A673 (cell line): ENCODE measurements around the gene STPG1. TPM values are rescaled to one million over a fixed set of nuclear protein-coding genes. Genes with fewer than 3 reads are reported as not detected.

Experiments
- BruUV-seq: library from RNA; stranded (reverse); fragments of 400-500 nt; replicated peaks from 2 replicates; lab custom pipeline; 2021; lab: Mats Ljungman, UMichigan
- CTCF ChIA-PET: fragments of 300-600 bp; sonication (Branson Sonifier 250); formaldehyde crosslinking; loops from one replicate; lab custom pipeline; 2022; ENCODE audit warnings: antibody characterized with exemption; lab: Charles Lee
- POLR2A ChIA-PET: fragments of 300-600 bp; sonication (Branson Sonifier 250); formaldehyde crosslinking; loops from one replicate; lab custom pipeline; 2022; ENCODE audit warnings: antibody characterized with exemption; ENCODE audit not compliant: low non-redundant PET; lab: Charles Lee
- DNase-seq: peaks from one replicate; pipeline ENCODE4 v3.0.0-alpha.2; 2015; ENCODE audit warnings: low spot score
- H3K27ac ChIP-seq: fragments of 200-600 bp; sonication (generic); 2 replicates; pipeline ENCODE4 v1.5.1; 2016; ENCODE audit warnings: mixed run types, low read depth, mild to moderate bottlenecking, mixed read lengths, antibody characterized with exemption, low read length; ENCODE audit not compliant: poor library complexity, severe bottlenecking
- H3K27me3 ChIP-seq: fragments of 200-600 bp; sonication (generic); replicated peaks from 2 replicates; pipeline ENCODE4 v1.6.1; 2017; ENCODE audit warnings: mixed run types, low read depth, mild to moderate bottlenecking, mixed read lengths, antibody characterized with exemption, low read length; ENCODE audit not compliant: insufficient read depth, poor library complexity
- H3K36me3 ChIP-seq: fragments of 200-600 bp; sonication (generic); 2 replicates; pipeline ENCODE4 v1.6.1; 2016; ENCODE audit warnings: mixed run types, mild to moderate bottlenecking, mixed read lengths, antibody characterized with exemption, low read length; ENCODE audit not compliant: insufficient read depth, poor library complexity, severe bottlenecking
- H3K4me1 ChIP-seq: fragments of 200-600 bp; sonication (generic); 2 replicates; pipeline ENCODE4 v1.6.1; 2017; ENCODE audit warnings: mixed run types, mild to moderate bottlenecking, mixed read lengths, antibody characterized with exemption, low read length; ENCODE audit not compliant: insufficient read depth, poor library complexity, severe bottlenecking
- H3K4me3 ChIP-seq: fragments of 200-600 bp; sonication (generic); 2 replicates; pipeline ENCODE4 v1.5.1; 2016; ENCODE audit warnings: low read depth, mixed run types, mild to moderate bottlenecking, mixed read lengths, low read length; ENCODE audit not compliant: poor library complexity, severe bottlenecking
- H3K9me3 ChIP-seq: fragments of 200-600 bp; sonication (generic); 2 replicates; pipeline ENCODE4 v1.6.1; 2016; ENCODE audit warnings: mixed run types, low read depth, mild to moderate bottlenecking, mixed read lengths, antibody characterized with exemption, low read length; ENCODE audit not compliant: poor library complexity, severe bottlenecking
- CTCF ChIP-seq: fragments of 300-800, 200-600 bp; sonication (generic); conservative IDR thresholded peaks from 2 replicates; pipeline ENCODE4 v1.5.1; 2017; ENCODE audit warnings: low read depth, mild to moderate bottlenecking, antibody characterized with exemption, low read length, moderate library complexity, mixed read lengths
- EZH2 ChIP-seq: fragments of 200-600 bp; sonication (generic); IDR thresholded peaks from 2 replicates; pipeline ENCODE4 v1.6.1; 2017; ENCODE audit warnings: borderline replicate concordance, low read depth, mild to moderate bottlenecking, mixed read lengths, antibody characterized with exemption, low read length; ENCODE audit not compliant: poor library complexity, severe bottlenecking
- intact Hi-C: fragments of 100-400 bp; cut with micrococcal nuclease; formaldehyde crosslinking; loops from one replicate; pipeline ENCODE4 v1.10.0; 2022; ENCODE audit not compliant: unreplicated experiment
- total RNA-seq: library from RNA; stranded (reverse); gene quantifications from 2 replicates; pipeline ENCODE4 v1.2.3, GENCODE V29; 2021

STPG1 gene
- total RNA-seq, 1 experiment from 2014 or later, result 7.2 TPM

- Histone ChIP-seq H3K27ac (no peak overlapping the region), H3K4me1 (no peaks in the 10 kb centered on the region), H3K27me3 (no peaks in the 10 kb centered on the region), H3K4me3 (no peak overlapping the region), H3K9me3 (peaks cover 4% of the 10 kb centered on the region), H3K36me3 (no peaks in the 10 kb centered on the region)
- DNase-seq, result no peak
- CTCF ChIA-PET, result no interaction called here
- intact Hi-C loops, result no loop called here
- no TSS peak for BruUV-seq
- no peak for TF ChIP-seq EZH2
- TF ChIP-seq CTCF, result no peak
- POLR2A ChIA-PET, result no interaction called here
Observed at GRCh38 chr1:24410750-24411149, 2.8 kb downstream of the STPG1 start.

- TF ChIP-seq CTCF (no peak), EZH2 (no peak)
- Histone ChIP-seq H3K27ac (no peak overlapping the region), H3K9me3 (peaks cover 4% of the 10 kb centered on the region), H3K4me3 (no peak overlapping the region), H3K36me3 (no peaks in the 10 kb centered on the region), H3K27me3 (no peaks in the 10 kb centered on the region), H3K4me1 (no peaks in the 10 kb centered on the region)
- intact Hi-C loops, result no loop called here
- CTCF ChIA-PET, result interaction anchor here (1.1 kb wide), 1 partner anchor 229 kb away, joined by 4 read pairs; no protein-coding TSS in a partner anchor
- POLR2A ChIA-PET, result no interaction called here
- no TSS peak for BruUV-seq
- no peak for DNase-seq
Observed at GRCh38 chr1:24409535-24409934, 4.0 kb downstream of the STPG1 start.

- ChIA-PET CTCF (no interaction called here), POLR2A (interaction anchor here (0.6 kb wide), 1 partner anchor 346 kb away, joined by 3 read pairs; no protein-coding TSS in a partner anchor)
- TF ChIP-seq EZH2, result no peak
- H3K36me3 ChIP-seq, result no peaks in the 10 kb centered on the region
- no peaks in the 10 kb centered on the region for H3K27me3 ChIP-seq
- H3K27ac ChIP-seq, result no peak overlapping the region
- no peak for DNase-seq
- intact Hi-C loops, result no loop called here
- no peaks in the 10 kb centered on the region for H3K4me1 ChIP-seq
- H3K4me3 ChIP-seq, result no peak overlapping the region
- BruUV-seq, result no TSS peak
- H3K9me3 ChIP-seq, result peaks cover 4% of the 10 kb centered on the region
Observed at GRCh38 chr1:24406788-24407187, 6.8 kb downstream of the STPG1 start.

- intact Hi-C loops, result no loop called here
- H3K27me3 ChIP-seq, result no peaks in the 10 kb centered on the region
- H3K27ac ChIP-seq, result no peak overlapping the region
- no peaks in the 10 kb centered on the region for H3K36me3 ChIP-seq
- POLR2A ChIA-PET, result no interaction called here
- TF ChIP-seq EZH2, result no peak
- TF ChIP-seq CTCF, result no peak
- H3K9me3 ChIP-seq, result peaks cover 4% of the 10 kb centered on the region
- CTCF ChIA-PET, result no interaction called here
- H3K4me3 ChIP-seq, result no peak overlapping the region
- no peaks in the 10 kb centered on the region for H3K4me1 ChIP-seq
- no TSS peak for BruUV-seq
- no peak for DNase-seq
Observed at GRCh38 chr1:24403806-24404205, 9.8 kb downstream of the STPG1 start.
